HG02884 (cell line): Measurements from ENCODE around the gene GDF7.

Experiments used
- ATAC-seq: cut with Tn5 transposase; IDR thresholded peaks from one replicate; pipeline ENCODE4 v1.9.1; 2021; ENCODE audit warnings: mild to moderate bottlenecking, moderate library complexity; ENCODE audit not compliant: unreplicated experiment

The GDF7 gene

DNA sequence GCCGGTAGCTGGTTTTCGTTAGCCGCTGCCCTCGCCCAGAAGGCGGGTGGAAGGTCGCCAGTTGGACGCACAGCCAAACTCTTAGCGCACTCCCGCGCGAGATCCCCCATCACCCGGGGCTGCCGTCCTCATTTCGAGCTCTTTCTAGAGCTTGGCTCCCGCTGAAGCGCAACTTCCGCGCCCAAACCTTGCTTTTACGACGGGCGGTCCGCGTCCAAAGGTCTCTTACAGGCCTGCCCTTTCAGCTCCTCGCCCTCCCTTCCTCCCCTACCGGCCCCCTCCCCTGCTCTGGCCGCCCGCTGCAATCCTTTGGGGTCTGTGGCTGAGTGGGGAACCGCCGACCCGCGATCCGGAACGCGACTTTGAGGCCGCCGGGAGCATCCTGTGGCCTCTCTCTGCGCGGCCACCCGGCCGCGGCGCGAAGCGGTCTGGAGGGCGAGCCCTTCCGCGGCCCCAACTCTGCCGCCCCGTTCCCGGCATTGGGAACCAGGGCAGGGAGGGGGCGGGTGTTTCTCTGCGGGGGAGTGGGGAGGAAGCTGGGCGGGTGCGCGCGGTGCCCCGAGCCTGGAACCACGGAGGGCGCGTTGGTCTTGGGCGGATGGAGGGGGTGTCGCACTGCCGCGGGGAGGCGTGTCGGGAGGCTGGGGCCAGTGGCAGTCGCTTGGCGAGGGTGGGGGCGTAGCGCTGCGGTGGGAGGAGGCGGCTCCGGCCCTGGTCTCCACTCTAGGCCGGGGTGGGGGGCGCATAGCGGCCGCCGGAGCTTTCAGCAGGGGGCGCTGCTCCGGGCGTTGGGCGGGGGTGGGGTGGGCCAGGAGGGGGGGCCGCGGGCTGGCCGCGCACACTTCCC lies at the start of gene GDF7:
Gene GDF7 (plus strand): TSS at position 841 of the 847 bp plus-strand sequence. CDS start 96 bp downstream, outside the sequence.
- no peak for ATAC-seq

DNA sequence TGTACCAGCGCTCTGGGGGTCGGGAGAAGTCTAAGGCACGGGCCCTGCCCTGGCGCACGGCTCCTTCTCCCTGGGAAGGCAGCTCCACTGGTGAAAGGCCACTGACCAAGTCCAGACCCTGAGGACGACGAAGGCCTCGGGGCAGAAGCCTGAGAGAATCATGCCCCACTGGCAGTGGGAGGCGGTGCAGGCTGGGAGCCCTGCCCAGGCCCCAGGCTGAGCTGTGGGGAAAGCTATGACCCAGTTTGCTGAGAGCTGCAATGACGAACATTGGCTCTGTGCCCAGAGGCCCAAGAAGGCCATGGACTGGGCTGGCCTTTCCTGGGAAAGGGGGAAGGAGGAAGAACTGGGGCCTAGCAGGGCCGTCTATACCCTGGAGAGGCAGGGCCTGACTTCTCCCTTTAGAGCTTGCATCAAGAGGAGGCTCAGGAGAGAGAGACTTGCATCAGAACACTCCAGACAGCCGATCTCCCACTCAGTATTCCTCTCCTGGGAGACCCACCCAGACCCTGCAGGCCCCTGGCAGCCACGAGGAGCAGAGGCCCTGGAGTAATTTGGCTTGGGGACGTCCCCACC lies 49.0 kb upstream of the GDF7 start:
- no peak for ATAC-seq

DNA sequence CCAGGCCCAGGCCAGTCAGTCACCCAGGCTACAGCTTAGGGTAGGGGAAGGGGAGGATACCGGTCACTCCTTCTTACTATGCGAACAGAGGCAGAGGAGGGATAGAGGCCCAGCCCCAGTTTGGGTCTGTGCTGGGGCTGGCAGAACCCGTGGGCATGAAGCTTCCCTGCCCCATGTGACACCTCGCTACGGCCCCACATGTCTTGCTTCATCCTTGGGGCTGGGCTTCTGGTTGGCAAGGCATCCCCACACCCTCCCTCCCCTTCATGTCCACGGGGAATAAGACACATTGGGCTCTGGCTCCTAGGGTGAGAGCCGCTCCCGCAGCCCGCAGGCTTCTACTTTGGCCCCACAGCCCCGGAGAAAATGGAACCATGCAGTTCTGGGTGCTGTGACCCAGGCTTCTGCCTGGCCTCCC lies 48.5 kb upstream of the GDF7 start:
- ATAC-seq = no peak

DNA sequence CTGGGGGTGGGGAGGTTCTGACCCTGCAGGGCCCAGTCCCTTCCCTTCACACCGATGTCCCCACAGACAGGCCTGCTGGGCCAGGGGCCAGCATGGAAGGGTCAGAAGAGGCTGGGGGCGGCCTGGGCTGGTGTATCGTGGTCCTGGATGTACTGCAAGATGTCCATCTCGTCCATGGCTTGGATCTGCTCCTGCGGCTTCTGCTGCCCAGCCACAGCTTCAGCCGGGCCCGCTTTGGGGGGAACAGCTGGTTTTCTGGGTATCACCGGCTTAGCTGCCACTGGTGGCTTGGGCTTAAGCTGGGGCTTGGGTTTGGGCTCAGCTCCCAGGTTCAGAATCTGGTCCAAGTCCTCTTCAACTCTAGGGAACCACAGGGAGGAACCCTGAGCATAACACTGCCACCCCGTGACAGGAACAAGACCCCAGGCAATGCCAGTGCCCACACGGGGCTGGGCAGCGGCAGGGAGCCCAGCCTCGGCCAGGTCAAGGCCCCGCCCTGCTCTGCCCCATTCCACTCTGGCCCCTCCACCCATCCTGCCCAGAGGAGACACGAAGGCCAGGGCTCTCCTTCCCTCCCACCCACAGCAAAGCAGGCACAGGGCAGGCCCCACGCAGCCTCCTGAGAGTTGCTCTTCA lies 47.9 kb upstream of the GDF7 start:
- no peak for ATAC-seq

DNA sequence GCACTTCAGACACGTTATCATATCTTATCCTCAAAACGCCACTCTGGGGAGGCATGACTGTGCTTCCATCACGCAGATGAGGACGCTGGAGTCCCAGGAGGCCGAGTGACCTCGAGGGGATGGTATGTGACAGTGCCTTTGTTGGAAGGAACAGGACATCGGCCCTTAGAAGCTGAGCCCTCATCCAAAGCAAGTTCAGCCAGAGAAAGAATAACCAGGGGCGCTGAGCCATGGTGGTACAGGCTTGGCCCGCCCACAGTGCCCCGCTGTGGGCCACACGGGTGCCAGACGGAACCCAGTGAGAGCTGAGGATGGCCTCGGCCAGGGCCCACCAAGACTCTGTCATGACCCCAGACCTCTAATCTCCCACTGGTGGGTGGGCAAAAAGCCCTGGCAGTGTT lies 47.3 kb upstream of the GDF7 start:
- ATAC-seq = no peak

DNA sequence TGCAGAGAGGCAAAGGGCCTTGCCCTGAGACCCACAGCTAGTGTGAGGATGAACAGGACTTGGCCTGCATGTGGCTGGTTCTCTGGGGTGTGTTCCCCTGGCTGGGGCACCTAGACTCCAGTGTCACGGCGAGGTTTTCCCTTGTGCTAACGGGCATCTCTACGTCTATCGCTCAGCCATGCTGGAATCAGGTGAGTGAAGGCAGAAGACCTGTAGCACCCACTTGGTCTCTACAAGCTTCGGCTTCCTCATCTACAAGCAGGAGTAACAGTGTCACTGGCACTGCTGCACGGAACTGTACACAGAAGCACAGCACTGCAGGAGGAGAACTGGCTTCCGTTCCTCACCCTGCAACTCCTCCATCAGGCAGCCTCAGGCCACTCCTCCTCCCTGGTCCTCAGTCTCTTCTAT lies 46.7 kb upstream of the GDF7 start:
- no peak for ATAC-seq

DNA sequence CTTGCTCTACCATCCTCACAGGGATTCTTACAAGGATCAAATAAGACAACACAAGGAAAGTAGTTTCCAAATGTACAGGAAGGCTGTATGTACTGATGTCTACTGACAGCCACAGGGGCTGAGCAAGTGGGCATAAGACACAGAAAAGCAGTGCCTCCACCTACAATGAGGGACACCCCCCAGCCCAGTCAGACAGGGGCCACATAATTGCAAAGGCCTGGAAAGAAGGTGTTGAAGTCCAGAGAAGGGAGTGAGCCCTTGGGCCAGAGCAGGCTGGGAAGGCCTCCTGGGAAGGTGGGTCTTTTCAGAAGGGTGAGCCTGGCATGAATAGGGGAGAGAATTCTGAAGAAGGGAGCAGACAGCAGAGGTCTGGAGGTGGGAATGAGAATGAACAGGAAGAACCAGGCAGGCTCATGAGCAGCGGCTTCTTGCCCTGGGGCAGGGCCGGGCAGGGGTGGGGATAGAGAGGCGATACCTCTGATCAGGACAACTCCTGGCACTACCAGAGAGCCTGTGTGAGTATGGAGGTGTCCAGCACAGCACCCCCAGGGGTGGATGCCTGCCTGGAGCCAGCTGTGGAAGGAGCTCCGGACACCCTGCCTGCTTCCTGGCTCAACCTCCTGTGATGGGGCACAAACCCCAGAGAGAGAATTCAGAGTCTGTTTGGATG lies 46.1 kb upstream of the GDF7 start:
- no peak for ATAC-seq

DNA sequence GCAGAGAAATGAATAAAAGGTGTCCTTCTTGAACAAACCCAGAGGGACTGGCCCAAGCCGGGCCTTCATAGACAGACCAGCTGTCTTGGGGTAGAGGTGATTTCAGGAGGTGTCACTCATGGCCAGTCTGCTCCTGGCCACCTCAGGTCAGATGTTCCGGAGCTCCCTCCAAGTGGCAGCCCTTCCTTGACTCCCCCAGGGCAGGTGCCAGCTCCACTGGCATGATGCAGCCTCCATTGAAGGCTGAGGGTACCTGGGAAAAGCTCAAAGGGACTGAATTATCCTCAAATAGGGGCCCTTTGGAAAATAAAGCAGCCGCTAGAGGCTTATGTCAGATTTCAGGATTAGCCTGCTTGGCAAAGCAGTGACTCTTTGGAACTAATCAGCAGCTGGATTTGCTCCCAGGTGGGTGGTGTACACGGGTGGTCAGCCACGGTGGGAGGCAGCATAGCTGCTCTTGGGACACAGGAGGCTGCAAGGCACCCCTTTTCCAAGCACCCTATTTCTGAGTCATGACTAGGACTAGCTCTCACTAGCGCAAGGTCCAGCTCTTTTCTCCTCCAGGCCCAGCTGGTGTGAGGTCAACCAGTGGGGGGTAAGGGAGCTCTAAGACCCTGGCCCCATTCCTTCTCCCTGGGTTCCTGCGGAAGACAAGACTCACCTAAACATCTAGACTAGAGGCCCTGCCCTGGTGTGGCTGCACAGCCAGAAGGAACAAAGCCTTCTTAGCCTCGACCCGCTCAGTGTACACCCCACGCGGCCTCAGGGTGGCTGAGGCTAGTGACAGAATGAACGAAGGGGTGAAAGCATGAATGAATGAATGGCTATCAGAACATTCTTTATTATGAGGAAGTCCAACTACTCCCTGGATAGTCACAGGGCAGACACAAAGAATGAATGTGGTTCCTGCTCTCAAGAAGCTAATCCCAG lies 45.3 kb upstream of the GDF7 start:
- ATAC-seq = no peak

DNA sequence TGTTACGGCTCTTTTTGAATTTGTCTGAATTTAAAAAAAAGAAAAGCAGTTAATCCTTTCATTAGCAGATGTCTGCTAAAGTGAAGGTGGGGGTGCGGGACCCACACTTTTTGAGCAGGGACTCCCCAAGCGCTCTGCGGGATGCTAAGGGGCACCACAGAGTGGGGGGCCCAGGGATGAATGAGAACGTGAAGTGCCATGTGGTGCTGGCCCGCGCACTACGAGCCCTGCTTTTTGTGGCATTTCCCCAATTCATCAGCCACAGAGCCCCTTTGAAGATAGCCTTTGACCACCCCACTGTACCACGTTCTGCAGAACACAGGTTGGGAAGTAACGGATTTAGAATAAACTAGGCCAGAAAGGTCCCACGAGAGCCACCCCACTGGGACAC lies 44.7 kb upstream of the GDF7 start:
- ATAC-seq = no peak

DNA sequence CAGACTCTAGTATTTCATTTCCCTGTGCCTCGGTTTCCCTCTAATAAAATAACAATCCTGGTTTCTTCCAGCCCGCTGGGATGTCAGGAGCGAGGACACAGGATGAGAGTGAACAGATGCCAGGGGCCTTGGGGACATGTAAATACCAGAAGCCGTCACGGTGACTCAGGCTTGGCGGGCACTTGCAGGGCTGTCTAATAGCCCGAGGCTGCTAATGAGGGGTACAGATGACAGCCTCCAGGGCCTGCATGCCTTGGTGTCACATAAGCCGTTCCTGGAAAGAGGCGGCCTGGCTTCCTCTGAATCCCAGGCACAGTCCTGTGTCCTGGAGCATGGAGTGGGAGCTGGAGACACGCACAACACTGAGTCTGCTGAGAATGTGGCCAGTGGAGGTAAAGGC lies 44.2 kb upstream of the GDF7 start:
- ATAC-seq = no peak

DNA sequence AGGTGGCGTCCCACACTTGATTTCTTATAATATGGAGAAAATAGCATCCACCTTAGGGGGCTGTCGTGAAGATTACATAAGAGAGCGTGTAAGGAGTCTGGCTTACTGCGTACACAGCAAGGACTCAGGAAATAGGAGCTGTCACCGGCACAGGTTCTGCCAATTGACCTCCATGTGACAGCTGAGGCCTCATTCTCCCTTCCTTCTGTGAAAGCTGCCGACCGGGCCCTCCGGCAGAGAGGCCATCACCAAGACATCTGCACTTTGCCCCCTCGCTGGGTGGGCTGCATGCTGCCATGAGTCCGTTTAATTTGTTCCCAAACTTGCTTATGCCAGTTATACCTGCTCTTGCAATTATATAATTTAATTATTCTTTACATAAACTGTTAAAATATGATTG lies 43.7 kb upstream of the GDF7 start:
- no peak for ATAC-seq

DNA sequence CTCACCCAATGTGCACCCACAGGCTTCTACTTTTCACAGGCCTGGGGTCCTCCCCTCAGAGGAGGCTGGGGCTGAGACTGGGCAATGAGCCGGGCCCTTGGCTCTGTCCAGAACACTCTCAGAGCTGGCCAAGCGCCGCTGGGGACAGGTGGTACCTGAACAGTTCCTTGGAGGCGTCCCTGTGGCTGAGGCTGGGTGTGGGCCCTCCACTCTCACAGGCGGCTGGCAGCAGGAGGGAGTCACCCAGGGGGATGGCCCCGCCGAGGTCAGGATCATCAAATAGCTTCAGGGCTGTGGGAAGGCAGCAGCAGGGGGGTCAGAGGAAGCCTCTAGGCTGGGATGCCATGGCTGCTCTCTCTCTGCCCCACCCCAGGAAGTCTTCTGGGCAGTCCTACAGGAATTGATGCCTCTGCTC lies 43.2 kb upstream of the GDF7 start:
- ATAC-seq = no peak

DNA sequence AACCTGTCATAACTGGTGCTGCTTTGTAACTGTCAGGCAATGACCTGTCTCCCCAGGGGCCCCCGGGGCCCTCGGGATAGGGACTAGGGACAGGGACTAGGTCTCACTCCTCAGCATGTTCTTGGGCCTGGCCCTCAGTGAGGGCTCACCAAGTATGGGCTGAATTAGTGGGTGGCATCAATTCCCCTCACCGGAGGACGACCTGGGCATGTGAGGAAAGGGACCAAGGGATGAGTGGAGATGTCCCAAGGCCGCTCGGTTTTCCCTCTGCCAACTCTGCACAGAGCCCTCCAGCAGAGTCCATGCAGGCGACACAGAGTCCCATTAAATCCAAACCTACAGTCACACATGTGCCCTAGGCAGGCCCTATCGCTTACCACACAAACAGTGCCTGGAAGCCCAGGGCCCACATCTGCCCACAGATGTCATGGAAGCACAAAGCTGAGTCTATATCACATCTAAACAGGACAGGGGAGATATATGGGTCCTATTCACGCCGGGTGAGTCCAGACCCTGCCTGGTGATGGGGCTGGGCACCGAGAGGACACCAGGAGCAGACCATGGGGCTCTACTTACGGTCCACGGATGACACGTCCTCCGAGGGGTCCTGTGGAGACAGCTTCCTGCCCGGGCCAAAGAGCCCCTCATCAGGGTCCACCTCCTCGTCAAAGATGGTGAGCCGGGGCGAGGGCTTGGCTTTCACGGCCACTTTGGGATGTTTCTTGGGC lies 42.6 kb upstream of the GDF7 start:
- ATAC-seq = no peak

DNA sequence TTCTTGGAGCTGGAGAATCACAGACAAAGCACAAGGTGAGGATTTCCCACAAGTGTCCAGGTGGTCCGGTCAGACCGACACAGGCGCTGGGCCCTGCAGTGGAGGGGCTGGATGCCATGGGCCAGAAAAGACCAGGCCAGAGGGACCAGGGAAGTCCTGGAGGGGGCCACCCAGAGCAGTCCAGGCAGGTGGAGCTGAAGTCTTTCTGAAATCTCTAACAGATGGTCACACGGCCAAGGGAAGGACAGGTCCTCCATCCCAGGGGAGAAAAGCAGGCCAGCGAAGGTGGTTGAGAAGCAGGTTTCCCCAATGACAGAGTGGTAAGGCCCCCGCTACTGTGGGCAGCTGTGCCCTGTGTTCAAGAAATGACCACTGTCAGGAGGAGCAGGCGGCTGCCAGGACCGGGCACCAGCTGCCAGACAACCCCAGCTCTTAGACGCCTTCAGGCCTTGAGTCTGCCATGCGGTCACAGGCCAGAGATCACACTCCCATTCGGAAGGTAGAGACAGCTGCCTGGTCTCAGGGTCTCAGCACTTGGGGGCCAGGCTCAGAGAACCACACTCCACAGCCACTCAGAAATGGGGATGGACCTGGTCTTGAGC lies 42.0 kb upstream of the GDF7 start:
- ATAC-seq = no peak

DNA sequence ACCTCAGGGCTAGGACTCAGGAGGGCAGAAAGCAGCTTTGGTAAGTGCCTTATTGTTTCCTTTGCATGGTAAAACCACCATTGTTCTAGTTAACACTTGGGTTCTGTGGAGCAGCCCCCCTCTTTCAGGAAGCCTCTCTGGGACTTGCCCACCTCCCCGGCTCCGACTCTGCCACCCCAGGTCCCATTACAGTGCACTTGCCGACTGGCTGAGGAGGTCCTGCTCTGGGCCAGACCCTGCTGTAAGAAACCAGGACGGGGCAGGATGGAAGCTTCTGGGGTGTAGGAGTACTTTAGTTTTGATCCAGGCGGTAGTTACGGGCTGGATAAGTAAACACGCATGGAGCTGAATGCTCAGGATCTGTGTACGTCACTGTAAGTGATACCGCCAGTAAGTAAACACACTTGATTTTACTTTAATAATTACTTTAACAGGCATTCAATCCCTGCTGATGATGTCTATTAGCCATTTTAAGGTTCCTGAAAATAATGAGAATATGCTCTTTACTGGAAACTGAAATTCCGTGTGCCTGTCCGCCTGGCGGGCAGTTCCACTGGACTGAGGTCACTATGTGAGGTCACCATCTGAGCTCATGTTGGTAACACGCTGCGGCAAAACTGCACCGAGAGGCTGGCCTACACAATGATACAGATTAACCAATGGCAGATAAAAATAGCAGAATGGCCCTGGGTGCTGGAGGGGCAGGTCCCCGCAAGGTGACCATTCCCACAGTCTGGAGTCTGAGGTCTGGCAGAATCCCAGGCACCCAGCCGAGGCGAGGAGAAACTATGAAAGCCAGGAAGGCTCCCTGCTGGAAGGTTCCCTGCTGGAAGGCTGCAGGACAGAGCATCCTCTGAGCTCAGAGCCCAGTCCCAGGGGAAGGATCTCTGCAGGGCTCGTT lies 41.2 kb upstream of the GDF7 start:
- ATAC-seq = no peak

DNA sequence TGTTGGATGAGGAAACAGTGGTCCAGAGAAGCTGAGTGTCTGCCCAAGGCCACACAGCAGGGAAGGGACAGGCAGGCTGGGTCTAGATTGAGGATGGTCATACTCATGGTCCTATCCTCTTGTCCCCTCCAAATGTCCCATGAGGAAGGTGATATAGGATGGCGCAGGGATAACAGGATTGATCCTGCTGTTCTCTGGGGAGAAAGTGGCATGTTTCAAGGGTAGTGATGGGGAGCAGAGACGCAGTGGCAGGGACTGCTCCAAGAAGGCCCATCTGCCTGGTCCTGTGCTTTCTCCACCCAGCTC lies 40.6 kb upstream of the GDF7 start:
- no peak for ATAC-seq

DNA sequence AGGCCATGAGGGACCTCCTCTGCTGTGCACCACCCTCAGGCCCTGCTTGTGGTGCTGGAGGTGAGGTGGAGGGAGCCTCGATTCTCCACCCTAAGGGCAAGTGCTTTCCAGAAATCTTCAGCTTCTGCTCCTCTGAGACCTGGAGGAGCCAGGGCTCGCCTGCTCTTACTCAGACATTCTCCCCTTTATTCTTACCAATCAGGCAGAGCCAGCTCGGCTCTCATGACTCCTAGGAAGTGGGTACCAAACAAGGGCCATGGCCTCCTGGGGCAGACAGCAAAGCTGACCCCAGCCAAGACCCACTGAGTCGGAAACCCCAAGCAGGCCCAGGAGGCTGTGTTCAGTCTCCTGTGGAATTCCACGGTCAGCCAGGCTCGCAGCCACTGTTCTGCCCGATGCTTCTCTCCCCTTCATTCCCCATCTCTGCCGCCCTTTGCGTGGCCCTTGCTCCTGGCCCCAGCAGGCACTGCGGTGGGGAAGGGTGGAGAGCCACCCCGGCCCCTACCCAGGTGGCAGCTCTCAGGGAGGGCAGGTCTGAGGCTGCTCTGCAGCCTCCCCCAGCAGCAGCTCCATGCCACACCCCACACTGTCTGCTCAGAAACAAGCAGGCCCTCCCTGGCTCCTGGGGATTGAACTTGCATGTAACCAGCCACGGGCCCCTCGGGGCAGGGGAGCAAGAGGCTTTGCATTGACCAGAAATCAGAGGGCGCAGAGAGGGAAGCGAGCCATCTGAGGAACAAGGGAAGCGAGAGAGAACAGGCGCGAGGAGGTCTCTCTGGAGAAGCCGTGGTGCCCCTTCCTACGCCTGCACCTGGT lies 40.0 kb upstream of the GDF7 start:
- ATAC-seq = no peak
